Endothelial cell of umbilical vein (primary cell): ENCODE results near the gene PPFIA1. TPM values are rescaled to one million over a fixed set of nuclear protein-coding genes. Genes with fewer than 3 reads are reported as not detected.

Source experiments
- BruUV-seq: library from RNA; stranded (reverse); fragments of 400-500 nt; replicated peaks from 2 replicates; lab custom pipeline; 2021; lab: Mats Ljungman, UMichigan
- CTCF ChIA-PET: fragments of 300-600, 350-600 bp; sonication (Branson Sonifier 250); formaldehyde crosslinking; loops from one replicate; lab custom pipeline; 2021; ENCODE audit warnings: antibody characterized with exemption, inconsistent platforms; lab: Charles Lee
- POLR2A ChIA-PET: fragments of 300-600, 350-600 bp; sonication (Branson Sonifier 250); formaldehyde crosslinking; loops from one replicate; lab custom pipeline; 2021; ENCODE audit warnings: antibody characterized with exemption, inconsistent platforms; lab: Charles Lee
- DNase-seq: peaks from one replicate; pipeline ENCODE4 v3.0.0-alpha.2; 2011; ENCODE audit warnings: low read depth, low spot score
- FAIRE-seq: peaks from 2 replicates; lab custom pipeline; 2011; peaks lifted over from hg19 to GRCh38; lab: Jason Lieb, UNC
- H2AFZ ChIP-seq: 2 replicates; pipeline ENCODE4 v1.6.0; 2012; ENCODE audit warnings: low read depth, low read length, control low read depth, inconsistent platforms
- H3K27ac ChIP-seq: 2 replicates; pipeline ENCODE4 v1.5.1; 2011; ENCODE audit warnings: low read depth, mild to moderate bottlenecking, control low read depth, low read length, moderate library complexity; ENCODE audit not compliant: insufficient read depth
- H3K27me3 ChIP-seq, 2 experiments: 2 replicates each; pipeline versions ENCODE4 v1.6.0 to v1.6.1; 2011; ENCODE audit warnings: low read length in 2 of 2, mixed read lengths in 1 of 2; ENCODE audit not compliant: control insufficient read depth in 2 of 2, insufficient read depth in 2 of 2
- H3K36me3 ChIP-seq, 2 experiments: 2 replicates in 1 of 2; 3 replicates in 1 of 2; pipeline ENCODE4 v1.5.1; 2011; ENCODE audit warnings: low read length in 2 of 2, mild to moderate bottlenecking in 1 of 2, moderate library complexity in 1 of 2; ENCODE audit not compliant: control insufficient read depth in 2 of 2, insufficient read depth in 2 of 2; ENCODE audit errors: extremely low read depth in 1 of 2
- H3K4me1 ChIP-seq: 3 replicates; pipeline ENCODE4 v1.5.1; 2011; ENCODE audit warnings: mild to moderate bottlenecking, low read length; ENCODE audit not compliant: control insufficient read depth, insufficient read depth; ENCODE audit errors: extremely low read depth
- H3K4me2 ChIP-seq: 2 replicates; pipeline ENCODE4 v1.6.1; 2011; ENCODE audit warnings: low read length, control low read depth, mixed read lengths; ENCODE audit not compliant: insufficient read depth
- H3K4me3 ChIP-seq, 3 experiments: fragments of 200-600 bp in 1 of 3; sonication (generic), shearing (Covaris generic) in 1 of 3; replicated peaks in 1 of 3; 2 replicates each; pipeline ENCODE4 v1.5.1; 2011 to 2016; ENCODE audit warnings: control low read depth in 3 of 3, low read length in 3 of 3, mild to moderate bottlenecking in 2 of 3, inconsistent platforms in 1 of 3, low read depth in 1 of 3, moderate library complexity in 1 of 3; ENCODE audit not compliant: insufficient read depth in 1 of 3
- H3K79me2 ChIP-seq: 2 replicates; pipeline ENCODE4 v1.6.0; 2012; ENCODE audit warnings: low read length, inconsistent platforms; ENCODE audit not compliant: control insufficient read depth, insufficient read depth
- H3K9ac ChIP-seq: replicated peaks from 2 replicates; pipeline ENCODE3; 2011; ENCODE audit warnings: low read length, control low read depth; ENCODE audit not compliant: insufficient read depth; ENCODE audit errors: extremely low read depth
- H3K9me1 ChIP-seq: replicated peaks from 3 replicates; pipeline ENCODE4 v1.6.0; 2011; ENCODE audit warnings: mild to moderate bottlenecking, low read length; ENCODE audit not compliant: control insufficient read depth, insufficient read depth; ENCODE audit errors: extremely low read depth
- H3K9me3 ChIP-seq: replicated peaks from 2 replicates; pipeline ENCODE4 v1.5.1; 2012; ENCODE audit warnings: low read length, inconsistent platforms; ENCODE audit not compliant: control insufficient read depth, insufficient read depth
- H4K20me1 ChIP-seq: replicated peaks from 2 replicates; pipeline ENCODE3; 2011; ENCODE audit warnings: mild to moderate bottlenecking, low read length; ENCODE audit not compliant: control insufficient read depth, insufficient read depth; ENCODE audit errors: extremely low read depth
- EZH2 ChIP-seq: IDR thresholded peaks from 2 replicates; pipeline ENCODE4 v1.6.1; 2012; ENCODE audit warnings: borderline replicate concordance, low read depth, mild to moderate bottlenecking, moderate library complexity, low read length, inconsistent platforms; ENCODE audit not compliant: severe bottlenecking
- FOS ChIP-seq: IDR thresholded peaks from 2 replicates; pipeline ENCODE4 v1.6.1; 2011; ENCODE audit warnings: mild to moderate bottlenecking, low read length, moderate library complexity, borderline replicate concordance; ENCODE audit not compliant: insufficient read depth
- GATA2 ChIP-seq: IDR thresholded peaks from 2 replicates; pipeline ENCODE4 v1.7.0; 2011; ENCODE audit warnings: low read depth, mild to moderate bottlenecking, moderate library complexity, mixed read lengths, low read length; ENCODE audit not compliant: insufficient read length, insufficient read depth
- JUN ChIP-seq: IDR thresholded peaks from 2 replicates; pipeline ENCODE4 v1.6.1; 2011; ENCODE audit warnings: borderline replicate concordance, low read depth; ENCODE audit not compliant: insufficient read length, insufficient read depth
- MAX ChIP-seq: IDR thresholded peaks from 2 replicates; pipeline ENCODE4 v1.6.1; 2011; ENCODE audit not compliant: insufficient read depth, insufficient read length
- MYC ChIP-seq: IDR thresholded peaks from one replicate; pipeline ENCODE4 v1.6.1; 2011; ENCODE audit warnings: mild to moderate bottlenecking, low read depth, low read length
- POLR2A ChIP-seq: IDR thresholded peaks from 2 replicates; pipeline ENCODE4 v1.6.1; 2012; ENCODE audit warnings: low read depth, mild to moderate bottlenecking, control low read depth, low read length
- POLR2AphosphoS5 ChIP-seq: IDR thresholded peaks from 2 replicates; pipeline ENCODE4 v1.6.1; 2012; ENCODE audit warnings: low read depth, mild to moderate bottlenecking, control low read depth, low read length, moderate library complexity; ENCODE audit not compliant: insufficient read depth
- dilution Hi-C: fragments of 300-500 bp; cut with MboI; formaldehyde crosslinking; loops from one replicate; pipeline ENCODE4 v1.15.0; 2019; ENCODE audit warnings: low sequenced_read_pairs; ENCODE audit not compliant: extremely low pct_ligation_motif_present
- intact Hi-C: fragments of 100-400 bp; cut with micrococcal nuclease; formaldehyde crosslinking; loops from one replicate; pipeline ENCODE4 v1.10.0; 2022
- polyA plus RNA-seq, 4 experiments: library from polyadenylated mRNA; depleted of rRNA in 3 of 4; stranded (reverse) in 3 of 4; unstranded in 1 of 4; fragments of >200 nt; gene quantifications; 2 replicates each; pipeline versions ENCODE4 v1.2.1 to v1.2.3, GENCODE V29; 2011 to 2012; ENCODE audit warnings: missing spikeins in 1 of 4
- total RNA-seq: library from RNA; stranded (reverse); gene quantifications from 2 replicates; pipeline ENCODE4 v1.2.3, GENCODE V29; 2021
- TF ChIP-seq, protein P1 (sequence below), 2 donors: IDR thresholded peaks; 1 replicate in 1 of 2; 2 replicates in 1 of 2; pipeline ENCODE4 v1.5.1; 2011; ENCODE audit warnings: low read length in 2 of 2, mild to moderate bottlenecking in 2 of 2, moderate library complexity in 2 of 2, control low read depth in 1 of 2, inconsistent platforms in 1 of 2, low read depth in 1 of 2; ENCODE audit not compliant: insufficient read depth in 1 of 2; ENCODE audit errors: extremely low read depth in 1 of 2

PPFIA1 gene
- total and polyA plus RNA-seq, 2 donors (not counting 3 experiments of a cell fraction or from before 2014, with no cell fraction given): 44.3 to 60.9 TPM

DNA sequence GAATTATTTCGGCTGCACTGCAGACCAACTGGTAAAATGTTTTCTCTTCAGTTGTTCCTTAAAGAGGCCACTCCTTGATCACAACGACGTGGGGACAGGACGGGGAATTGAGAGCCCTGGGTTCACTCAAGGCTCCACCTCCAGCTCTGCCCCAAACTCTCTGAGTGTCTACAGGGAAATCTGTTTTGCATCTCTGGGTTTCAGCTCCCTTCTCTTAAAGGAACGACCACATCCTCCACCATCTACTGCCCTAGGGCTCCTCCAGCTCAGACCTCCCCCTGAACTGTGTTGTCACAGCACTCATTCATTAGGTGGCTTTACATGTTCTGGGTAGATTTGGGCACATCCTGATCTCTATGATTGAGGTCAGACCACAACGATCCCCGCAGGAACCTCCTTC lies 5.1 kb upstream of the PPFIA1 start:
- intact Hi-C loops (no loop called here), dilution Hi-C loops (no loop called here)
- H3K9me1 ChIP-seq: no peaks in the 10 kb centered on the region
- no peaks in the 10 kb centered on the region for H3K36me3 ChIP-seq
- FAIRE-seq: no peak
- no peak for DNase-seq
- H3K4me1 ChIP-seq: peaks cover 4% of the 10 kb centered on the region
- no peak overlapping the region for H2AFZ ChIP-seq
- H3K9me3 ChIP-seq: no peaks in the 10 kb centered on the region
- peaks cover 9 to 16% of the 10 kb centered on the region in 2 experiments for H3K27me3 ChIP-seq
- no peaks in the 10 kb centered on the region for H4K20me1 ChIP-seq
- H3K4me3 ChIP-seq: no peak overlapping the region
- no peak overlapping the region for H3K27ac ChIP-seq
- H3K9ac ChIP-seq: no peak overlapping the region
- no peak overlapping the region for H3K4me2 ChIP-seq
- ChIA-PET POLR2A (no interaction called here), CTCF (no interaction called here)
- BruUV-seq: no TSS peak
- TF ChIP-seq EZH2 (no peak), POLR2A (no peak), POLR2AphosphoS5 (no peak), MAX (no peak), JUN (no peak), FOS (no peak), GATA2 (no peak), MYC (no peak)
- TF ChIP-seq, protein P1, sequence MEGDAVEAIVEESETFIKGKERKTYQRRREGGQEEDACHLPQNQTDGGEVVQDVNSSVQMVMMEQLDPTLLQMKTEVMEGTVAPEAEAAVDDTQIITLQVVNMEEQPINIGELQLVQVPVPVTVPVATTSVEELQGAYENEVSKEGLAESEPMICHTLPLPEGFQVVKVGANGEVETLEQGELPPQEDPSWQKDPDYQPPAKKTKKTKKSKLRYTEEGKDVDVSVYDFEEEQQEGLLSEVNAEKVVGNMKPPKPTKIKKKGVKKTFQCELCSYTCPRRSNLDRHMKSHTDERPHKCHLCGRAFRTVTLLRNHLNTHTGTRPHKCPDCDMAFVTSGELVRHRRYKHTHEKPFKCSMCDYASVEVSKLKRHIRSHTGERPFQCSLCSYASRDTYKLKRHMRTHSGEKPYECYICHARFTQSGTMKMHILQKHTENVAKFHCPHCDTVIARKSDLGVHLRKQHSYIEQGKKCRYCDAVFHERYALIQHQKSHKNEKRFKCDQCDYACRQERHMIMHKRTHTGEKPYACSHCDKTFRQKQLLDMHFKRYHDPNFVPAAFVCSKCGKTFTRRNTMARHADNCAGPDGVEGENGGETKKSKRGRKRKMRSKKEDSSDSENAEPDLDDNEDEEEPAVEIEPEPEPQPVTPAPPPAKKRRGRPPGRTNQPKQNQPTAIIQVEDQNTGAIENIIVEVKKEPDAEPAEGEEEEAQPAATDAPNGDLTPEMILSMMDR (IDR thresholded peaks at IDR 0.05; ENCODE audit: extremely low read depth in 1 of 2, insufficient read depth in 1 of 2, low read depth in 1 of 2, low read length in 2 of 2): no peak
- H3K79me2 ChIP-seq: no peaks in the 10 kb centered on the region
